Activated CD4-positive, alpha-beta memory T cell treated with anti-CD3 and anti-CD28 coated beads, Interleukin-2, amount 10 ng/mL, durations not matched to agents 7 days and 5 days (primary cell): ENCODE data around the gene FSTL4. TPM values are rescaled to one million over a fixed set of nuclear protein-coding genes. Genes with fewer than 3 reads are reported as not detected.

Experiments
- CTCF ChIA-PET: fragments of 350-600 bp; sonication (Branson Sonifier 250); formaldehyde crosslinking; loops from one replicate; lab custom pipeline; 2021; ENCODE audit warnings: antibody characterized with exemption, inconsistent platforms; lab: Charles Lee
- POLR2A ChIA-PET: fragments of 350-600 bp; sonication (Branson Sonifier 250); formaldehyde crosslinking; loops from one replicate; lab custom pipeline; 2021; ENCODE audit warnings: antibody characterized with exemption; lab: Charles Lee
- DNase-seq: peaks from one replicate; pipeline ENCODE4 v3.0.0-alpha.2; 2020
- H3K27ac Mint-ChIP-seq: one replicate; pipeline ENCODE4 v1.8.0; 2021; ENCODE audit warnings: mild to moderate bottlenecking, mixed read lengths
- H3K27me3 Mint-ChIP-seq: one replicate; pipeline ENCODE4 v1.8.0; 2021; ENCODE audit warnings: mixed read lengths
- H3K36me3 Mint-ChIP-seq: one replicate; pipeline ENCODE4 v1.8.0; 2021; ENCODE audit warnings: low read depth, mixed read lengths
- H3K4me1 Mint-ChIP-seq: one replicate; pipeline ENCODE4 v1.8.0; 2021; ENCODE audit warnings: mixed read lengths
- H3K4me3 Mint-ChIP-seq: one replicate; pipeline ENCODE4 v1.8.0; 2021; ENCODE audit warnings: mild to moderate bottlenecking, mixed read lengths
- H3K9me3 Mint-ChIP-seq: one replicate; pipeline ENCODE4 v1.8.0; 2021; ENCODE audit warnings: mixed read lengths
- total RNA-seq, 2 experiments: library from RNA; stranded (reverse); gene quantifications; one replicate each; pipeline ENCODE4 v1.2.3, GENCODE V29; 2021

FSTL4 gene
- total RNA-seq, 2 experiments from 2014 or later: not detected

DNA sequence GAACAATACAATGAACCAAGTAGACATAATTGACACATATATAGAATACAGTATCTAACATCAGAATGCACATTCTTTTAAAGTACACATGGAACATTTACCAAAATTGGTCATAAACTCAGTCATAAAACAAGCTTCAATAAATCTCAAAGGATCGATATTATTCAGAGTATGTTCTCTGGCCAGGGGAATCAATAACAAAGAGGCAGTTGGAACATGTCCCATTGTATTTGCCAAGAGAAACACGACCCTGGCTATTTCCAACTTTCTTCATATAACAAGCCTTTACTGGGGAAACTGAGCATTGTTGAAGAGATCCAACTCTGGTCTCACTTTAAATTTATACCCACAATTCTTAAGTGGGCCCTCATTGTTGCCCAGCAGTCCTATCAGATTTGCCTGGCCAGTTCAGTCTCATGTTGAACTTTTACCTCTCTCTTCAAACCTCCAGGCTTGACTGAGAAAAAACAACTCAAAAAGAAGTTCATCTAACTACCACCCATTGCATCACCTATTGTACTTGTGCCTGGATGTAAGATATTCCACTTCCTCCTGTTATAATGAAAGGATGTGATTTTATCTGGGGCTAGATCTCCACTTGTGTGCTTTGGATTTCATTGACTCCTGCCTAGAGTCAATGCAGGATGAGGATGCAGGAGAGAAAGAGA, 398.1 kb downstream of the FSTL4 start:
- ChIA-PET CTCF (no interaction called here), POLR2A (no interaction called here)
- Mint-ChIP-seq H3K27ac (no peak overlapping the region), H3K27me3 (no peaks in the 10 kb centered on the region), H3K9me3 (no peaks in the 10 kb centered on the region), H3K4me1 (no peaks in the 10 kb centered on the region), H3K4me3 (no peak overlapping the region), H3K36me3 (no peaks in the 10 kb centered on the region)
- no peak for DNase-seq

DNA sequence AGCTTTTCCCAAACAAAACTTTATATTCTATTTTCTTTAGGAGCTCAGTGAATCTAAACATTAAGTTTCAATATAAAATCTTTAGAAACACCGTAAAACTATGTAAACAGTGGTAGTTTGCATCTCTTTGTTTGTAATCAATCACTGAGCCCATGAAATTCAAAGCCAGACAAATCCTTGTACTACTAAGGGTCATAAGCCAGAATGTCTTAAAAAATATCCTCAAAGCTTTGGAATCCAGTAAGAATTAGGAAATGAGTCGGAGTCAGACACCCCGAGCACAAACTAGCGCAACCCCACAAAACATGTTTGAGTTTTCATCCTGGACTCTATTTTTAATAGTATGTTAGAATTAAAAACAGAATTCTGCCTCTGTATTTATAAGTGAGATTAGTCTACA, 406.7 kb downstream of the FSTL4 start:
- no peak for DNase-seq
- Mint-ChIP-seq H3K4me1 (no peaks in the 10 kb centered on the region), H3K4me3 (no peak overlapping the region), H3K9me3 (no peaks in the 10 kb centered on the region), H3K36me3 (no peaks in the 10 kb centered on the region), H3K27me3 (peaks cover 10% of the 10 kb centered on the region), H3K27ac (no peak overlapping the region)
- CTCF ChIA-PET: no interaction called here
- POLR2A ChIA-PET: no interaction called here

DNA sequence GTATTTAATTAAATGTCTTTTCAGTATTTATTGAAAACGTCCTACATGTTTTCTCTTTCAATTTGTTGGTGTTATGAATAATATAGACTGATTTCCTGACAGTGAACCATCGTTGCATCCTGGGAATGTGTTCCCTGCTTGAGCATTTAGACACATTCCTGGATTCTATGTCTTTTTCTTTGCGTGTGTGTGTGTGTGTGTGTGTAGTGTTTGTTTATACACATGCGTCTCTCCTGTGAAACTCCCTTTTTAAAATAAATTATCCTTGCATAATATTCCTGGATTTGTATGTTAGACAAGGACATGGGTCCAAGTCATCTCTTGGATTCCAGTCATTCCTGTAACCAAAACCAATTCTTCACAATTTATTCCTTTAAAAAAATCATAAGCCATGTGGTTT, 407.1 kb downstream of the FSTL4 start:
- ChIA-PET CTCF (no interaction called here), POLR2A (no interaction called here)
- no peak overlapping the region for H3K27ac Mint-ChIP-seq
- H3K4me1 Mint-ChIP-seq: no peaks in the 10 kb centered on the region
- no peaks in the 10 kb centered on the region for H3K9me3 Mint-ChIP-seq
- H3K4me3 Mint-ChIP-seq: no peak overlapping the region
- H3K27me3 Mint-ChIP-seq: peaks cover 10% of the 10 kb centered on the region
- no peak for DNase-seq
- H3K36me3 Mint-ChIP-seq: no peaks in the 10 kb centered on the region

DNA sequence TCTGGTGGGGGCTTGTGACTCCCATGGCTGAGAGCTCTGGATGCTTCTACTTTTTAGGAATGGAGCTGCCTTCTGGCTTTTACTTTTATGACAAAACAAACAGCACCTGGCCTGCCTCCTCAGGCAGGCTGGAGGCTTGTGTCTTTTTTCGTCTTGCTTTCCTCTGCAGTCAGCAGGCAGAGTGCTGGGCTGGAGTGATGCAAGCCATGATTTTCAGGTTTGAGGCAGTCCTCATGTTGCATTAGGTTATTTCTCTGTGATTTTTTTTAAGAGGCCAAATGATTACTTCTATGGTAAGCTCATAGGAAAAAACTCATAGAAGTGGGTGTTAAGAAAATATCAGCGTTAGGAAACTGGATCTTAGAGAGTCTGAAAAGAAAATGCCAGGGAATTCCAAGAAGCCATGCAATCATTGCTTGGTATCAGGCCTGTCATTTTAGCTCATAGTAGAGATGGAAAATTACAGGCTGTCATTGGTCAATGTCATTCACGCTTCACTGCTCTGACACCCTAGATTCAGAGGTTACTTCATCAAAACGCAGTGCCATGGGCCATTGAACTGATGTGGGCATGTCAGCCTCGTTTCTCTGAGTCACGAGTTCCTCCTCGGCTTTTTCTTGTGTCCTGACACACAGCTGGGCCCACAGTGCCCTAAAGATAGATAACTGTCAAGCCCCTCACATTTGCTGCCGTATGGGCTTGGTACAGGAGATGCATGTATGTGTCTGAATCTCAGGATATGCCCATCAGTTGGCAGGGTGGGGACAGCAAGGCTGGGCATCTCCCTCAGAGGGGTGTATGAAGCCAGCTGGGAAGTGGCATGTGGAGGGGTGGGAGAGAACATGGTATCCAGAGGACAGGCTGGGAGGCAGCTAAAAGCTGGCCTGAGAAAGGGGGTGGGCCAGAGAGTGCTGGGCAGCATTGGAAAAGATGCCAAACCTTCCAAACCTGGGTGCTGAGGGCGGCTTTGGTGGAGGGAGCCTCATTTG, 408.7 kb downstream of the FSTL4 start:
- DNase-seq: no peak
- ChIA-PET CTCF (no interaction called here), POLR2A (no interaction called here)
- H3K4me1 Mint-ChIP-seq: no peaks in the 10 kb centered on the region
- no peak overlapping the region for H3K27ac Mint-ChIP-seq
- no peaks in the 10 kb centered on the region for H3K9me3 Mint-ChIP-seq
- no peak overlapping the region for H3K4me3 Mint-ChIP-seq
- peaks cover 12% of the 10 kb centered on the region for H3K27me3 Mint-ChIP-seq
- no peaks in the 10 kb centered on the region for H3K36me3 Mint-ChIP-seq

DNA sequence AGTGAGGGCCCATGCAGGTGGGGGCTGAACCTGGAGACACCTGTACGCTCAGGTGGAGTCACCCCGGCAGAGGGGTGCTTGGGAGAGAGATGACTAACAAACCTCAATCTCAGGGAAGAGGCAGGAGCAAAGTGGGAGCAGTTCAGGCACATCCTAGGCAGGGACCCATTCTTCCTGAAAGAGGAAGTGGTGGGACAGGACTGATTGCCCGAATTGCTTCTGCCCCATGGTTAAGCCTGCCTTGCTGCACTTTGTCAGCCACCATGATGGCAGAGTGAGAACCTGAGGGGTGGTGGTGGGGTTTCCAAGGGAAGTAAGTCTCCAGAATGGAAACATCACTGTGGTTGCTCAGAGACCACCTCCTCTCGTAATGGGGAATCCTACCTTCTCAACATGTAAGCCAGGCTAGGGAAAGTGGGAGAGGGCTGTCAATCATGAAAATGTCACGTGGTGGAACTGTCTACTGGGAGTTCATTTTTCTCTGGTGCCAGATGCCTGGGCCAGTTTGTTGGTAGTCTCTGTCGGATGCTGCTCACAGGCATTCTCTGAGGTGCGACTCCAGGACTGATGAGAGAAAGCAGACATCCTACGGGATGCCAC, 410.2 kb downstream of the FSTL4 start:
- ChIA-PET CTCF (no interaction called here), POLR2A (no interaction called here)
- Mint-ChIP-seq H3K27me3 (peaks cover 6% of the 10 kb centered on the region), H3K27ac (no peak overlapping the region), H3K4me1 (no peaks in the 10 kb centered on the region), H3K9me3 (no peaks in the 10 kb centered on the region), H3K4me3 (no peak overlapping the region), H3K36me3 (no peaks in the 10 kb centered on the region)
- no peak for DNase-seq

DNA sequence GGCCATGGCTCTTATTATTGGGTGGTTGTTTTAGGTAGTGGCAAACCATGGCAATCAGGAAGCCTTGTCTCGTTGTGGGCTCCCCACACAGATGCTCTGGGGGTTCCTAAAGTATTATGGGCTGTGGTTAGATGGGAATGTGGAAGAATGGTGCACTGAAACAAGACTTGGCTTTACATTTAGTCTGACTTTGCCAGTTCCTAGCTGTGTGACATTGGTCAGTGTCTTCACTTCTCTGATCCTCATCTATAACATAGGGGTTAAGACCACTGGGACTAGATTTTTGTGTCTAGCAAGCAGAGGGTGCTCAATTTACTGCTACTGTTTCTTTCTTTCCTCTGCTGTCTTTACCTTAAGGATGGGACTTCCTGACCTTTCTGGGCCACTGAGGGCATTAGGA, 411.0 kb downstream of the FSTL4 start:
- Mint-ChIP-seq H3K36me3 (no peaks in the 10 kb centered on the region), H3K4me3 (no peak overlapping the region), H3K27ac (no peak overlapping the region), H3K27me3 (peaks cover 2% of the 10 kb centered on the region), H3K9me3 (no peaks in the 10 kb centered on the region), H3K4me1 (no peaks in the 10 kb centered on the region)
- POLR2A ChIA-PET: no interaction called here
- CTCF ChIA-PET: no interaction called here
- DNase-seq: no peak

DNA sequence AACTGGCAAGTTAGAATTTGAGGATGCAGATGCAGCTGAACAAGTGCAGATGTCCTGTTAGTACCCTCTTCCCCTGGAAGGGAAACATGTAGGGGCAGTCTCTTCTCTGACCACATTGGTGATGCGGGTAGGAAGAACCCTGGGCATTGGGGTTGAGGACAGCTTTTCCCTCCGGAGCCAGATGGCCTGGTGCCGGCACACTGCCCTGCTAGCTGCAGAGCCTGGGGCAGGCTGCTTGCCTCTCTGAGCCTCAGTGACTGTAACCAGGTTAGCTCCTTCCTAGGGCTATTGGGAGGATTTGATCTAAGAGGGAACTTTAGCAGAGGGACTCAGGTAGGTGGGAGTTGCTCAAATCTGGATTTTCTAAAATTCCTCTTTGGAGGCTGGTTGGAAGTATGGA, 412.1 kb downstream of the FSTL4 start:
- ChIA-PET POLR2A (no interaction called here), CTCF (no interaction called here)
- Mint-ChIP-seq H3K9me3 (no peaks in the 10 kb centered on the region), H3K27me3 (peaks cover 2% of the 10 kb centered on the region), H3K36me3 (no peaks in the 10 kb centered on the region), H3K4me3 (no peak overlapping the region), H3K27ac (no peak overlapping the region), H3K4me1 (no peaks in the 10 kb centered on the region)
- no peak for DNase-seq

DNA sequence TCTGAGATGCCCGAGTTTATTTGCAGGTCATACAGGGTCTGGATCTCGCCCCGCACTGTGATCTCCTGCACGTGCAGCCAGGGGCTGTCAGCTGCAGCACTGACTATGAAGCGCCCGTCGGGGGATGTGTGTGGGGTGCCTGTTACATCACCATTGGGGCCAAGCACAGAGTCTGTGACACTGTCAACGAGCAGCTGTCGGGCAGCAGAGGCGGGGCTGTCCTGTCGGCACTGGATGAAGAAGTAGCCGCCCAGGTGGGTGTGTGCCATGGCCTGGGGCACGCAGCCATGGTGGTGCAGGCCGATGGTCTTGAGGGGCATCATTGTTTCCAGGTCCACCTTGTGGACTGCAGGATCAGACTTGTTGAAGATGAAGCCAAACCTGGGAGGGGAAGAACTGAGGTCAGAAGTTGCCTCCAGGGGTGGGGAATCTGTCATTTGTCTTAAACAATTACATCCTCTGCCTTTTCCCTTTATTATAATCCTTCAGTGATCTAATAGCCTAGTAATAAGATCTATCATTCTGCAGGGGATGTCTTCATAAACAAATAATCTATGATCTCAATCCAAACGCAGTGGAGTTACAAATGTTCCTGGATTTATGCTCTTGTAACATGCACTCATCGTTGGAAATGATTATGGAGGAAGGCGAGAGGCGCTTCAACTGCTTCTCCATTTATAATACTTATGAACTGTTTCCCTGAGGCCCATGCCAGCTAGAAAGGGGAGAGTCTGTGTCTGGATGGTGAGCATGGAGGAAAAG, 412.7 kb downstream of the FSTL4 start:
- DNase-seq: no peak
- CTCF ChIA-PET: no interaction called here

DNA sequence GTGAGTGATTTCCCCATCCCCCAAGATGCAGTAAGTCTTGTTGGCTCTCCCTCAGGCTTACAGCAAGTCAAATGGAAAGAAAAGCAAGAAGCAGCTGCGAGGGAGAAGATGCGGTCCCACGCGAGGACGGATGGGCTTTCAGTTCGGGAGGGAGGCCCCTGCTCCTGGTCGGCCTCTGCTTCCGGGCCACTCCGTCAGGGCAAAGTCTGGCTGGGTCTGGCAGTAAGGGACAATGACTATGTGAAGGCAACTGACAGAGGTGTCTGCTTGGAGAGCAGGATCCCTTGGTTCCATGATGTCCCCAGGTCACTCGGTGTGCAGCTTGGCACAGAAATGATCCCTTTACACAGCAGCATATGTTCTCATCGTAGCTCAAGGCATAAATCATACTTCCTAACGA, 413.8 kb downstream of the FSTL4 start:
- no peak overlapping the region for H3K27ac Mint-ChIP-seq
- no peak for DNase-seq
- no peaks in the 10 kb centered on the region for H3K9me3 Mint-ChIP-seq
- ChIA-PET CTCF (no interaction called here), POLR2A (no interaction called here)
- H3K4me1 Mint-ChIP-seq: no peaks in the 10 kb centered on the region
- no peaks in the 10 kb centered on the region for H3K36me3 Mint-ChIP-seq
- H3K27me3 Mint-ChIP-seq: peaks cover 2% of the 10 kb centered on the region
- H3K4me3 Mint-ChIP-seq: no peak overlapping the region

More for the DNA sequence above, 412.7 kb downstream of the FSTL4 start:
- Mint-ChIP-seq H3K27me3 (peaks cover 2% of the 10 kb centered on the region), H3K36me3 (no peaks in the 10 kb centered on the region), H3K9me3 (no peaks in the 10 kb centered on the region), H3K4me1 (no peaks in the 10 kb centered on the region), H3K27ac (no peak overlapping the region), H3K4me3 (no peak overlapping the region)
- POLR2A ChIA-PET: no interaction called here

DNA sequence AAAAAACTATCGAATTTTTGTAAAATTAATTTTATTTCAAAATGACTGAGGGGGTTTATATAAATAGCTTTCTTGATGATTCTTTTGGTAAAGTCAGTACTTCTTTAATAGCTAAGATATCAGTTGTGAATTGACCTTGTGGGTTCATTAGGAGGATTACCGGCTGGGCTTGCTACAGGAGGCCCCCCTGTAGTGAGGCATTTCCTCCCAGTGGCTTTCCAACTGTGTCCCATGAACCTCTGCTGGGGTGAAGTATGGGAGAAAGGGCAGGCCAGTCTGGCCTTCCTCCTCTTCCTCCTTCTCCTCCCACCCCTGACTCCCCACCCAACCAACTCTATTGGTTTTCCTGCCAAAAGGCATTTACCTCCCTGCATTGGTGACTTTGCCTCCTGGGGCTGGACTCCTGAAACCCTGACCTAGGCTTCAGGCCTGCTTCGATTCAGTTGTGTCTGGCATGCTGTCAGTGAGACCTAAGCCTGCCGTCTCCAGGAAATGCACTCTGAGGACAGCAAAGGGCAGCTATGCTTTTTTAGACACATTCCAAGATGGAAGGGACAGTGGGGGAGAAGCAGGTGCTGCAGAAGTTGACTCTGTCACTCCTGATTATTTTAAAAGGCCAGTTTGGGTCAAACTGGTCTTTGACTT, 415.8 kb downstream of the FSTL4 start:
- Mint-ChIP-seq H3K27me3 (peaks cover 2% of the 10 kb centered on the region), H3K4me3 (no peak overlapping the region), H3K27ac (no peak overlapping the region), H3K36me3 (no peaks in the 10 kb centered on the region), H3K9me3 (no peaks in the 10 kb centered on the region), H3K4me1 (no peaks in the 10 kb centered on the region)
- no peak for DNase-seq
- ChIA-PET CTCF (no interaction called here), POLR2A (no interaction called here)

DNA sequence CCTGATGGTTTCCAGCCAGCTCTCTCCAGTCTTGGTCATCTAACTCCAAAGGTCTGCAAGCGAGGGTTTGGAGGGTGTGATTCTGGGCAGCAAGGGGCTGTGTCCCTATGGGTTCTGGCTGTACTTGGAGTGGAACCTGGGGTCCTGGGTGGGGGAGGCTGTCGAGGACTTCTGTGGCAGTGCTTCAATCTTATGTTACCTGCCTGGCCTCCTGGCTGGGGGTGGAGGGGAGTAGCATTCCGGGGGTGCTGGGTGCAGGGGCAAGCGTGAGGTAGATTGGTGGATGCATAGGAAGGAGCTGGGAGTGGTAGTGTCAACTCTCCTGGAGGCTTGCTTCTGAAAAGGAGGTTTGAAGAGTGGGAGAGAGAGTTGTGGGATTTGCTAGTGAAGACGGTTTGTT, 417.1 kb downstream of the FSTL4 start:
- H3K9me3 Mint-ChIP-seq: no peaks in the 10 kb centered on the region
- H3K4me1 Mint-ChIP-seq: no peaks in the 10 kb centered on the region
- H3K36me3 Mint-ChIP-seq: no peaks in the 10 kb centered on the region
- peaks cover 2% of the 10 kb centered on the region for H3K27me3 Mint-ChIP-seq
- POLR2A ChIA-PET: no interaction called here
- CTCF ChIA-PET: interaction anchor here (1.3 kb wide), 1 partner anchor 84 kb away, joined by 3 read pairs; no protein-coding TSS in a partner anchor
- no peak for DNase-seq
- H3K27ac Mint-ChIP-seq: no peak overlapping the region
- H3K4me3 Mint-ChIP-seq: no peak overlapping the region

DNA sequence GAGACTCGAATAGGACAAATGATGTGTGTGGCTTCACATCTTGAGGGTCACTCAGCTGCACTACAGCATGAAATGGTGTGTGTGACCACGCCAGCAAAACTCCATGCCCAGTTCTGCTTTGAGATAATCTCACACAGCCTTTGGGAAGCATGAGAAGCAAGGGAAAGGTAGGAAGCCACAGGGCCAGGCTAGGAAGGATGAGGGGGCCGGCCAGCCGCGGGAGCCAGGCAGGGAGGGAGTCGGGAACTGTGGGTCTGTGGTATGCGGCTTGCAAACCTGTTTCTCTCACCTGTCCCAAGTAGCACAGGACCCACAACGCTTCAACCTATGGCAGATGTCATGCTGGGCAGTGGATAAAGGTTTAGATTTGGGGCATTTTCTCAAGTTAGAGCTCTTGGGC, 418.5 kb downstream of the FSTL4 start:
- ChIA-PET CTCF (no interaction called here), POLR2A (no interaction called here)
- Mint-ChIP-seq H3K27me3 (peaks cover 2% of the 10 kb centered on the region), H3K9me3 (no peaks in the 10 kb centered on the region), H3K4me1 (no peaks in the 10 kb centered on the region), H3K4me3 (no peak overlapping the region), H3K27ac (no peak overlapping the region), H3K36me3 (no peaks in the 10 kb centered on the region)
- DNase-seq: no peak
